GM12891 (cell line): ENCODE results near the gene GNAO1.

ENCODE experiments used
- PAX5 ChIP-seq: IDR thresholded peaks from 2 replicates; pipeline ENCODE4 v1.6.1; 2011; ENCODE audit warnings: low read length, moderate library complexity, mild to moderate bottlenecking; ENCODE audit not compliant: insufficient read depth, severe bottlenecking
- POLR2A ChIP-seq: IDR thresholded peaks from 2 replicates; pipeline ENCODE4 v1.6.1; 2011; ENCODE audit warnings: low read depth, low read length, control low read depth
- POLR2AphosphoS5 ChIP-seq: IDR thresholded peaks from 2 replicates; pipeline ENCODE4 v1.6.1; 2011; ENCODE audit warnings: low read depth, low read length, control low read depth
- POU2F2 ChIP-seq: IDR thresholded peaks from 2 replicates; pipeline ENCODE4 v1.6.1; 2011; ENCODE audit warnings: low read depth, mild to moderate bottlenecking, control low read depth, low read length, moderate library complexity
- SPI1 ChIP-seq: IDR thresholded peaks from 2 replicates; pipeline ENCODE4 v1.6.1; 2011; ENCODE audit warnings: low read depth, low read length, control low read depth
- TAF1 ChIP-seq: IDR thresholded peaks from 2 replicates; pipeline ENCODE4 v1.6.1; 2011; ENCODE audit warnings: low read depth, low read length, control low read depth

DNA sequence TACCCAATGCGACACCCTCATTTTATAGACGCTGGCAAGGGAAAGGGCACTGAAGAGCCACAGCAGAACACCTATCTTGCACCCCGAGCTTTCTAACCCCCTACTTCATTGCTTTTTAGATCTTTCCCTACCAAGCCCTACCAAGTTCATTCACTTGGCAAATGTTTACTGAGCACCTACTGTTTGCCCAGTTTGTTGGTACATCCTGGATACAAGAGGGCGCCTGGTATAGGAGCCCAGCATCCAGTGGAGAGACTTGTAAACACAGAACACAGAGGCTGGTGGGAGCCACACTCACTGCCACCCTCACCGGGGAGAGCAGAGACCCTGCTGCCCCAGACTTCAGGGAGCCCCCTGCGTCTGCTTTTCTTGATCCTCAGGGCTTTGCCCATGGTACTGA lies 112.6 kb downstream of the GNAO1 start:
- no peak for TF ChIP-seq POLR2A
- TF ChIP-seq TAF1, result no peak
- no peak for TF ChIP-seq POLR2AphosphoS5
- TF ChIP-seq SPI1, result no peak
- TF ChIP-seq PAX5, result no peak
- no peak for TF ChIP-seq POU2F2
